DND-41 (cell line): ENCODE results near the gene FJX1.
A peak's percentile ranks its signal among the peaks of the same experiment; 100 is the strongest.

ENCODE experiments used
- ATAC-seq: fragments of 200-7000 bp; cut with Tn5 transposase; 3 replicates; pipeline ENCODE4 v1.9.1; 2021; ENCODE audit warnings: low read depth; ENCODE audit not compliant: insufficient read depth
- DNase-seq: peaks from one replicate; pipeline ENCODE4 v3.0.0-alpha.2; 2020
- H2AFZ ChIP-seq: 2 replicates; pipeline ENCODE4 v1.6.0; 2012; ENCODE audit warnings: low read depth, low read length
- H3K27ac ChIP-seq: 2 replicates; pipeline ENCODE4 v1.5.1; 2012; ENCODE audit warnings: low read length, inconsistent platforms
- H3K27me3 ChIP-seq: fragments of 200-600 bp; sonication (generic); 2 replicates; pipeline ENCODE4 v1.6.0; 2012; ENCODE audit warnings: low read length, mild to moderate bottlenecking, inconsistent platforms; ENCODE audit not compliant: insufficient read depth, poor library complexity
- H3K36me3 ChIP-seq: 2 replicates; pipeline ENCODE4 v1.5.1; 2012; ENCODE audit warnings: low read length, inconsistent platforms; ENCODE audit not compliant: insufficient read depth
- H3K4me1 ChIP-seq: 2 replicates; pipeline ENCODE4 v1.5.1; 2012; ENCODE audit warnings: mild to moderate bottlenecking, low read length; ENCODE audit not compliant: insufficient read depth
- H3K4me2 ChIP-seq: 2 replicates; pipeline ENCODE4 v1.6.0; 2012; ENCODE audit warnings: mild to moderate bottlenecking, moderate library complexity, low read length, inconsistent platforms; ENCODE audit not compliant: insufficient read depth
- H3K4me3 ChIP-seq, 2 experiments: fragments of 200-600 bp in 1 of 2; shearing (Covaris generic) in 1 of 2; 2 replicates each; pipeline ENCODE4 v1.5.1; 2012 to 2016; ENCODE audit warnings: inconsistent platforms in 2 of 2, low read length in 2 of 2, mild to moderate bottlenecking in 2 of 2, low read depth in 1 of 2, moderate library complexity in 1 of 2
- H3K79me2 ChIP-seq: 2 replicates; pipeline ENCODE4 v1.6.0; 2012; ENCODE audit warnings: low read length, inconsistent platforms; ENCODE audit not compliant: insufficient read depth
- H3K9ac ChIP-seq: 2 replicates; pipeline ENCODE4 v1.6.0; 2012; ENCODE audit warnings: low read depth, mild to moderate bottlenecking, inconsistent platforms, low read length, moderate library complexity
- H3K9me3 ChIP-seq: 2 replicates; pipeline ENCODE4 v1.5.1; 2012; ENCODE audit warnings: low read length, moderate library complexity, mild to moderate bottlenecking, inconsistent platforms; ENCODE audit not compliant: insufficient read depth, severe bottlenecking
- H4K20me1 ChIP-seq: 2 replicates; pipeline ENCODE4 v1.6.0; 2012; ENCODE audit warnings: low read length; ENCODE audit not compliant: insufficient read depth
- EZH2 ChIP-seq: IDR thresholded peaks from 3 replicates; pipeline ENCODE4 v1.6.1; 2012; ENCODE audit warnings: borderline replicate concordance, low read depth, mild to moderate bottlenecking, moderate library complexity, low read length, inconsistent platforms; ENCODE audit not compliant: severe bottlenecking
- TF ChIP-seq, protein P1 (sequence below): IDR thresholded peaks from 2 replicates; pipeline ENCODE4 v1.5.1; 2012; ENCODE audit warnings: borderline replicate concordance, low read length, moderate library complexity, mild to moderate bottlenecking; ENCODE audit not compliant: poor library complexity, severe bottlenecking; ENCODE audit errors: extremely low read depth

FJX1 gene

DNA sequence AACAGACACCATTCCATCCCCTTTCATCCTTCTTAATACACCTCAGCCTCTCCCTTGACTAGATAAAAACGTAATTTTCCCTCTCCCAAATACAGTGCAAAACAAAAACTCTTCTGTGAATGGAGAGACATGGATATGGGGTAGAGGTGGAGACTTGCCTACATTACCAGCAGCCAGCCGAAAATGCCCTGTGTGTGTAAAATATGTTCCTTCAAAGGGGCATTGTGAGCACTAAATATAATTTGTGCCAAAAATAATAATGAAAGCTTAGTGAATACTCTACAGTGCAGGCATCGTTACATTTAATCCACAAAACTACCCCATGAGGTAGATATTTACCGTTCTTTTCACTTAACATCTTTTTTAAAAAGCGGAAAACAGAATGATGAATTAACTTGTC, 43.3 kb downstream of the FJX1 start:
- Histone ChIP-seq H3K79me2 (no peaks in the 10 kb centered on the region), H4K20me1 (no peaks in the 10 kb centered on the region), H3K27me3 (no peaks in the 10 kb centered on the region), H3K4me1 (peaks cover 17% of the 10 kb centered on the region), H3K27ac (no peak overlapping the region), H3K9me3 (peaks cover 7% of the 10 kb centered on the region), H3K4me2 (no peak overlapping the region), H2AFZ (peak overlapping the region; percentile 82), H3K4me3 (no peak overlapping the region), H3K9ac (no peak overlapping the region), H3K36me3 (no peaks in the 10 kb centered on the region)
- TF ChIP-seq, protein P1, sequence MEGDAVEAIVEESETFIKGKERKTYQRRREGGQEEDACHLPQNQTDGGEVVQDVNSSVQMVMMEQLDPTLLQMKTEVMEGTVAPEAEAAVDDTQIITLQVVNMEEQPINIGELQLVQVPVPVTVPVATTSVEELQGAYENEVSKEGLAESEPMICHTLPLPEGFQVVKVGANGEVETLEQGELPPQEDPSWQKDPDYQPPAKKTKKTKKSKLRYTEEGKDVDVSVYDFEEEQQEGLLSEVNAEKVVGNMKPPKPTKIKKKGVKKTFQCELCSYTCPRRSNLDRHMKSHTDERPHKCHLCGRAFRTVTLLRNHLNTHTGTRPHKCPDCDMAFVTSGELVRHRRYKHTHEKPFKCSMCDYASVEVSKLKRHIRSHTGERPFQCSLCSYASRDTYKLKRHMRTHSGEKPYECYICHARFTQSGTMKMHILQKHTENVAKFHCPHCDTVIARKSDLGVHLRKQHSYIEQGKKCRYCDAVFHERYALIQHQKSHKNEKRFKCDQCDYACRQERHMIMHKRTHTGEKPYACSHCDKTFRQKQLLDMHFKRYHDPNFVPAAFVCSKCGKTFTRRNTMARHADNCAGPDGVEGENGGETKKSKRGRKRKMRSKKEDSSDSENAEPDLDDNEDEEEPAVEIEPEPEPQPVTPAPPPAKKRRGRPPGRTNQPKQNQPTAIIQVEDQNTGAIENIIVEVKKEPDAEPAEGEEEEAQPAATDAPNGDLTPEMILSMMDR, result no peak
- no peak for TF ChIP-seq EZH2
- DNase-seq (no peak), ATAC-seq (no peak)

DNA sequence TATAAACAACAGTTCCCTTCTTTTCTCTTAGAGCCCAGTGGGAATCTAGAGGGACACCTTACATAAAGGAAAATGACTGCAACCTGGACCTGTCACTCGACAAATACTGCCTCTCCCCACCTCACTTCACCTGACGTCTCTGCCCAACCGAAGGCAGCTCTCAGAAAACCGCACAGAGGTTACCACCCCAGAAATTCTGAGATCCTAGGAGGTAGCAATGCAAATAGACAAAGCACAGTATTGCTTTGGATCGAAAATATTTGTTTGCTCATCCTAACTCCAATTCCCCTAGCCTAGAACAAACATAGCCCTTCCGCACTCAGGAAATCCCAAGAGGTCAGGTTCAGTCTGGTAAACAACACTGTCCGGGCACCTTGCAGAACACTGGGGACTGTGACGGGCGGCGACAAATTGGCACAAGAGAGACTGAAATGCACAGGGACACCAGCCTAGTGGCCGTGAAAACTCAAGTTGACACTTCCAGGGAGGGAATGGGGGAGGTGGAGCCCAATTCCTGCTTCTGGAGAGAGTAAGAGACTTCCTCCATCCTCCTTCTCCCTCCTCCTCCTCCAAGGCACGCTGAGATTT, 43.9 kb downstream of the FJX1 start:
- Histone ChIP-seq H2AFZ (peak overlapping the region; percentile 82), H3K27me3 (no peaks in the 10 kb centered on the region), H3K36me3 (no peaks in the 10 kb centered on the region), H4K20me1 (no peaks in the 10 kb centered on the region), H3K9me3 (peaks cover 7% of the 10 kb centered on the region), H3K4me3 (peak overlapping the region in 1 of 2 experiments; percentile 59; a peak in 3 of 4 replicates), H3K27ac (no peak overlapping the region), H3K4me2 (peak overlapping the region; percentile 67), H3K4me1 (peaks cover 17% of the 10 kb centered on the region), H3K79me2 (no peaks in the 10 kb centered on the region), H3K9ac (peak overlapping the region; percentile 48)
- DNase-seq (no peak), ATAC-seq (no peak)
- no peak for TF ChIP-seq EZH2
- TF ChIP-seq, protein P1, result no peak

GRCh38 chr11:35662649-35663407, 44.6 kb downstream of the FJX1 start, which contains the start of gene TRIM44:
Gene TRIM44 (plus strand): TSS chr11:35662775. CDS start chr11:35663112, 337 bp downstream.
- ATAC-seq, result peak; percentile 93
- Histone ChIP-seq H3K9me3 (peaks cover 7% of the 10 kb centered on the region), H3K9ac (peak within 1 kb of the TSS; percentile 48), H3K4me3 (peak within 1 kb of the TSS; percentile 13 to 59; a peak in 3 of 4 replicates), H3K27me3 (no peaks in the 10 kb centered on the region), H3K4me2 (peak within 1 kb of the TSS; percentile 67), H3K79me2 (0 out of 2 replicates have a peak, but pooled peaks cover 3% of the 10 kb centered on the region), H3K36me3 (no peaks in the 10 kb centered on the region), H4K20me1 (no peaks in the 10 kb centered on the region), H2AFZ (peak within 1 kb of the TSS; percentile 82), H3K4me1 (peaks cover 17% of the 10 kb centered on the region), H3K27ac (peak within 1 kb of the TSS; percentile 18; the same call in 1 of the 2 replicates)
- peak; percentile 71 for DNase-seq
- TF ChIP-seq, protein P1, result no peak
- TF ChIP-seq EZH2, result no peak
